ENCODE results near the gene USP32. TPM values are rescaled to one million over a fixed set of nuclear protein-coding genes. Genes with fewer than 3 reads are reported as not detected.

The USP32 gene
- total and polyA plus RNA-seq, 2 donors (not counting 1 experiment from before 2014, with no cell fraction given): 7.7 to 48.8 TPM

- DNase-seq: no peak
- CTCF ChIA-PET: interaction anchor here (1.7 kb wide), 2 partner anchors 12 to 14 kb away, joined by 3 to 6 read pairs; no protein-coding TSS in a partner anchor
Observed at GRCh38 chr17:60406887-60407286, 15.0 kb upstream of the USP32 start.

DNA sequence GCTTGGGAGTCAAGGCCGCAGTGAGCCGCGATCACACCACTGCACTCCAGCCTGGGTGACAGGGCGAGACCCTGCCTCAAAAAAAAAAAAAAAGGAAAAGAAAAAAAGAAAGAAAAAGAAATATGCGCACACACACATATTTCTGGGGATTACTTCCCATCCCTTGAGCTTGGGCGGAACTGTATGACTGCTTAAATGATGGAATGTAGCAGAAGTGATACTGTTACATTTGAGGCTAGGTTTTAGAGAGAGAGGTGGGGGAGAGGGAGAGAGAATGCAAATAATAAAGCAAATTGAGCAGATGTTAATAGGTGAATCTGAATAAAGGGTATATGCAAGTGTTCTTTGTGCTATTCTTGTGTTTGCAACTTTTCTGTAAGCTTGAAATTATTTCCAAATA is 12.0 kb upstream of the USP32 start:
- Histone ChIP-seq H3K27ac (ENCODE audit: low read length in 2 of 2) (no peak overlapping the region), H3K4me1 (ENCODE audit: control insufficient read depth in 2 of 2, insufficient read depth in 2 of 2, low read length in 2 of 2) (peaks cover 10 to 25% of the 10 kb centered on the region in 2 donors), H3K9me3 (ENCODE audit: control extremely low read depth in 1 of 3, control insufficient read depth in 2 of 3, insufficient read depth in 1 of 3, low read length in 2 of 3) (no peaks in the 10 kb centered on the region), H3K4me3 (ENCODE audit: control extremely low read depth in 1 of 5, extremely low read depth in 1 of 5, insufficient read depth in 1 of 5, low read depth in 2 of 5, low read length in 4 of 5) (no peak overlapping the region), H3K27me3 (replicated peaks in 1 of 4; ENCODE audit: control extremely low read depth in 1 of 4, control insufficient read depth in 3 of 4, insufficient read depth in 4 of 4, low read length in 3 of 4) (no peaks in the 10 kb centered on the region), H3K4me2 (replicated peaks; ENCODE audit: low read depth, low read length, poor library complexity, severe bottlenecking) (no peak overlapping the region), H3K9ac (ENCODE audit: low read length) (no peak overlapping the region), H3K36me3 (replicated peaks in 1 of 2; ENCODE audit: control extremely low read depth in 1 of 2, control insufficient read depth in 1 of 2, extremely low read depth in 1 of 2, insufficient read depth in 2 of 2, low read length in 1 of 2) (no peaks in the 10 kb centered on the region), H2AFZ (ENCODE audit: insufficient read depth, low read depth, low read length, poor library complexity, severe bottlenecking) (no peak overlapping the region), H4K20me1 (ENCODE audit: control insufficient read depth, insufficient read depth, low read length, poor library complexity, severe bottlenecking) (no peaks in the 10 kb centered on the region), H3K79me2 (ENCODE audit: control insufficient read depth, insufficient read depth, low read length) (no peaks in the 10 kb centered on the region)
- H3K27ac Mint-ChIP-seq: no peak overlapping the region
- H3K9me3 Mint-ChIP-seq (ENCODE audit: insufficient read depth): no peaks in the 10 kb centered on the region
- CTCF ChIA-PET: interaction anchor here (0.6 to 2.1 kb wide), 3 partner anchors 17 to 33 kb away, joined by 3 to 7 read pairs (median 3); no protein-coding TSS in a partner anchor
- 100% methylated on average over 4 of the region's 6 CpGs for WGBS (ENCODE audit: insufficient coverage)
- H3K4me1 Mint-ChIP-seq: peaks cover 32% of the 10 kb centered on the region
- intact Hi-C loops (cut with micrococcal nuclease): no loop called here
- POLR2A ChIA-PET: interaction anchor here (0.7 to 1.4 kb wide), 2 partner anchors 12 to 37 kb away, joined by 3 to 6 read pairs; partner anchors contain the start of gene USP32
- DNase-seq: no peak
- no peak for ATAC-seq (ENCODE audit: low read depth)
- no peak overlapping the region for H3K4me3 Mint-ChIP-seq
- no peaks in the 10 kb centered on the region for H3K27me3 Mint-ChIP-seq
- TF ChIP-seq EZH2 (IDR thresholded peaks at IDR 0.05; ENCODE audit: borderline replicate concordance, insufficient read depth, low read depth, low read length, poor library complexity, severe bottlenecking): no peak
- TF ChIP-seq, protein P1, sequence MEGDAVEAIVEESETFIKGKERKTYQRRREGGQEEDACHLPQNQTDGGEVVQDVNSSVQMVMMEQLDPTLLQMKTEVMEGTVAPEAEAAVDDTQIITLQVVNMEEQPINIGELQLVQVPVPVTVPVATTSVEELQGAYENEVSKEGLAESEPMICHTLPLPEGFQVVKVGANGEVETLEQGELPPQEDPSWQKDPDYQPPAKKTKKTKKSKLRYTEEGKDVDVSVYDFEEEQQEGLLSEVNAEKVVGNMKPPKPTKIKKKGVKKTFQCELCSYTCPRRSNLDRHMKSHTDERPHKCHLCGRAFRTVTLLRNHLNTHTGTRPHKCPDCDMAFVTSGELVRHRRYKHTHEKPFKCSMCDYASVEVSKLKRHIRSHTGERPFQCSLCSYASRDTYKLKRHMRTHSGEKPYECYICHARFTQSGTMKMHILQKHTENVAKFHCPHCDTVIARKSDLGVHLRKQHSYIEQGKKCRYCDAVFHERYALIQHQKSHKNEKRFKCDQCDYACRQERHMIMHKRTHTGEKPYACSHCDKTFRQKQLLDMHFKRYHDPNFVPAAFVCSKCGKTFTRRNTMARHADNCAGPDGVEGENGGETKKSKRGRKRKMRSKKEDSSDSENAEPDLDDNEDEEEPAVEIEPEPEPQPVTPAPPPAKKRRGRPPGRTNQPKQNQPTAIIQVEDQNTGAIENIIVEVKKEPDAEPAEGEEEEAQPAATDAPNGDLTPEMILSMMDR (IDR thresholded peaks at IDR 0.05): no peak

More at GRCh38 chr17:60406887-60407286, 15.0 kb upstream of the USP32 start:
- no peaks in the 10 kb centered on the region for H3K36me3 ChIP-seq (replicated peaks in 1 of 2; ENCODE audit: control extremely low read depth in 1 of 2, control insufficient read depth in 1 of 2, extremely low read depth in 1 of 2, insufficient read depth in 2 of 2, low read length in 1 of 2)
- POLR2A ChIA-PET: no interaction called here
- no peaks in the 10 kb centered on the region for H3K27me3 ChIP-seq (replicated peaks in 1 of 4; ENCODE audit: control extremely low read depth in 1 of 4, control insufficient read depth in 3 of 4, insufficient read depth in 4 of 4, low read length in 3 of 4)
- no peaks in the 10 kb centered on the region for H3K79me2 ChIP-seq (ENCODE audit: control insufficient read depth, insufficient read depth, low read length)
- H3K9ac ChIP-seq (ENCODE audit: low read length): no peak overlapping the region
- H3K4me1 Mint-ChIP-seq: peaks cover 11% of the 10 kb centered on the region
- no peaks in the 10 kb centered on the region for H4K20me1 ChIP-seq (ENCODE audit: control insufficient read depth, insufficient read depth, low read length, poor library complexity, severe bottlenecking)
- H3K27ac ChIP-seq (ENCODE audit: low read length in 2 of 2): no peak overlapping the region
- 85% methylated on average over 3 of the region's 3 CpGs for WGBS (ENCODE audit: insufficient coverage)
- peaks cover 0 to 4% (median 1%) of the 10 kb centered on the region in 3 donors for H3K9me3 ChIP-seq (ENCODE audit: control extremely low read depth in 1 of 3, control insufficient read depth in 2 of 3, insufficient read depth in 1 of 3, low read length in 2 of 3)
- no peak overlapping the region for H3K27ac Mint-ChIP-seq
- no peak overlapping the region for H3K4me2 ChIP-seq (replicated peaks; ENCODE audit: low read depth, low read length, poor library complexity, severe bottlenecking)
- no peak overlapping the region for H2AFZ ChIP-seq (ENCODE audit: insufficient read depth, low read depth, low read length, poor library complexity, severe bottlenecking)
- TF ChIP-seq, protein P1 (IDR thresholded peaks at IDR 0.05): no peak
- TF ChIP-seq EZH2 (IDR thresholded peaks at IDR 0.05; ENCODE audit: borderline replicate concordance, insufficient read depth, low read depth, low read length, poor library complexity, severe bottlenecking): no peak
- no peak overlapping the region for H3K4me3 Mint-ChIP-seq
- no peaks in the 10 kb centered on the region for H3K9me3 Mint-ChIP-seq (ENCODE audit: insufficient read depth)
- intact Hi-C loops (cut with micrococcal nuclease): no loop called here
- H3K27me3 Mint-ChIP-seq: no peaks in the 10 kb centered on the region
- H3K4me1 ChIP-seq (ENCODE audit: control insufficient read depth in 2 of 2, insufficient read depth in 2 of 2, low read length in 2 of 2): peaks cover 7 to 12% of the 10 kb centered on the region in 2 donors
- H3K4me3 ChIP-seq (ENCODE audit: control extremely low read depth in 1 of 5, extremely low read depth in 1 of 5, insufficient read depth in 1 of 5, low read depth in 2 of 5, low read length in 4 of 5): no peak overlapping the region
- ATAC-seq (ENCODE audit: low read depth): no peak

Measured in B cell (primary cell).